GM18951 (cell line): ENCODE measurements around the gene LRP5.
"Not testable (repeated sequence)": the region's sequence is repeated elsewhere in the genome, so short reads cannot be mapped to it uniquely, and the experiment has no call there.

Source experiments
- POLR2A ChIP-seq: IDR thresholded peaks from 4 replicates; pipeline ENCODE4 v1.6.1; 2011; ENCODE audit warnings: mild to moderate bottlenecking; ENCODE audit not compliant: insufficient read length, insufficient read depth; ENCODE audit errors: extremely low read depth
- in situ Hi-C: fragments of 300-500 bp; cut with MboI; formaldehyde crosslinking; loops from one replicate; pipeline ENCODE4 v1.12.0; 2022; ENCODE audit warnings: low sequenced_read_pairs, mixed read lengths, inconsistent platforms; ENCODE audit not compliant: unreplicated experiment

LRP5 gene

GRCh38 chr11:68455485-68455884 lies 143.1 kb downstream of the LRP5 start:
- in situ Hi-C loops, result no loop called here
- no peak for TF ChIP-seq POLR2A

GRCh38 chr11:68457216-68457897 lies 145.0 kb downstream of the LRP5 start:
- no peak for TF ChIP-seq POLR2A
- in situ Hi-C loops, result no loop called here

GRCh38 chr11:68457898-68458249 lies 145.5 kb downstream of the LRP5 start:
- in situ Hi-C loops, result no loop called here
- no peak for TF ChIP-seq POLR2A

GRCh38 chr11:68458340-68458739 lies 145.9 kb downstream of the LRP5 start:
- in situ Hi-C loops, result not testable (repeated sequence)

- TF ChIP-seq POLR2A, result no peak
These were observed 147.7 kb downstream of the LRP5 start for GRCh38 chr11:68459886-68460740.

GRCh38 chr11:68460741-68461574 lies 148.6 kb downstream of the LRP5 start, which contains the start of gene PPP6R3:
Gene PPP6R3 (plus strand): TSS chr11:68460752. CDS start chr11:68537665, 76,913 bp downstream.
- TF ChIP-seq POLR2A, result peak; percentile 85
- in situ Hi-C loops, result no loop called here

More at GRCh38 chr11:68459886-68460740, 147.7 kb downstream of the LRP5 start:
- in situ Hi-C loops, result no loop called here

DNA sequence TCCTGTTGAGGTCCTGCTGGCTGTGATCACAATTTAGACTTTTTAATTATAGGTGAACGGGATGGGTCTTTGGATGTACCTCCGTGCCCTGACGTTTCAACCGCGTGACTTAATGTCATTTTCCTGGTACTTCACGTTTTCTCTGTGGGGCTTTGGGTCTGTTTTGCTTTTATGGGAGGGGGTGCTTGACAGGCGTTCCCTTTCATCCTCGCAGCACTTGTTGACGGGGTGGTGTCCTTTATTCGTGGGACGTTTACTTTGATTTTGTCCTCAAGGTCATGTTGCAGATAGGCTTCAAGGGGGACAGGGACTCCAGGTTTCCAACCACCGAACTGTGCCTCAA lies 149.2 kb downstream of the LRP5 start:
- in situ Hi-C loops, result no loop called here
- TF ChIP-seq POLR2A, result no peak

- TF ChIP-seq POLR2A, result no peak
- in situ Hi-C loops, result no loop called here
These were observed 151.3 kb downstream of the LRP5 start for GRCh38 chr11:68463714-68464113.

GRCh38 chr11:68467201-68467834 lies 154.9 kb downstream of the LRP5 start:
- no peak for TF ChIP-seq POLR2A
- in situ Hi-C loops, result no loop called here

GRCh38 chr11:68468217-68468828 lies 155.9 kb downstream of the LRP5 start:
- TF ChIP-seq POLR2A, result no peak
- in situ Hi-C loops, result no loop called here

DNA sequence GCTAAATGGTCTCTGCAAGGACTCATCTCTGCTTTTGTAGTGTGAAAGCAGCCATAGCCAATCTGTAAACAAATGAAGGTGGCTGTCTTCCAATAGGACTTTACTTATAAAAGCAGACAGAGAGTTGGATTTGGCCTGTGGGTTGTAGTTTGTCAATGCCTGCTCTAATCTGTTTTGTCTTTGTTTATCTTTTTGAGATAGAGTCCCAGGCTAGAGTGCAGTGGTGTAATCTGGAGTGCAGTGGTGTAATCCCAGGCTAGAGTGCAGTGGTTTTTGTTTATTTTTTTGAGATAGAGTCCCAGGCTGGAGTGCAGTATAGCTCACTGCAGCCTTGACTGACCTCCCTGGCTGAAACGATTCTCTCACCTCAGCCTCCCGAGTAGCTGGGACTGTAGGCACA lies 156.7 kb downstream of the LRP5 start:
- no peak for TF ChIP-seq POLR2A
- in situ Hi-C loops, result no loop called here

DNA sequence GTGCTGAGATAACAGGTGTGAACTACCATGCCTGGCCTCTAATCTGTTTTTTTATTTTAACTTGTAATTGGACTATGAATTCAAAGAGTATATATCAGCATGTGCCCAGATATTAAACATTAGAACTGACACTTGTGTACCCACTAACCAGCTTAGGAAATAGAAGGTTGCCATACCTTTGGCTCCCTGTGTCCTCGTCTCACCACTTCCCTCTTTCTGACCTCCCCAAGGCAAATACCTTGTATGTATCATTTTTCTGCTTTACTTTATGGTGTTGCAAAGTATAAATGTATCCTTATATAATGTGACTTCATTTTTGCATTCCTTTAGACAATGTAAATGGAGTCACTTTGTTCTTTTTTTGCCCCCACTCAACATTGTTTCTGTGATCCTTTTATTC lies 157.3 kb downstream of the LRP5 start:
- in situ Hi-C loops, result no loop called here
- no peak for TF ChIP-seq POLR2A

DNA sequence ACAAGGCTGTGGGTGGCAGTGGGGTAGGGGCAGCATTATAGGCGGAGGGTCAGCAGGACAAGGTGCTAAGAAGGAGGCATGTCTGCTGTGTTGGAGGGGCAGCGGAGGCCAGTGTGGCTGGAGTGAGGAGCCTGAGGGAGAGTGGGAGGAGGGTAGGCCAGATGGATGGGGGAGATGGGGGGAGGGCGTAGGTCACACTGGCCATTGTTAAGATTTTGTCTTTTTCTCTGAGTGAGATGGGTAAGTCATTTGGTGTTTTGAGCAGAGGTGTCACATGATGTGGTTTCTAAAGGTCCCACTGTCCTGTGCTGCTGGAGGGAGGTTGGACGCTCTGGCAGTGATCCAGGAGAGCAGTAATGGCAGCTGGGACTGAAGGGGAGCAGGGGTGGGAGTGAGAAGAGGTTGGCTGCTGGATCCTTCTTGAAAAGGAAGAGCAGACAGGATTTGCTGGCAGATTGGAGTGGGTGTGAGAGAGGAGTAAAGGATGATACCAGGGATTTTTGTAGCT lies 158.0 kb downstream of the LRP5 start:
- no peak for TF ChIP-seq POLR2A
- in situ Hi-C loops, result no loop called here
